Liver (tissue), 3 donors: ENCODE results near the gene SBF2.

Experiments
- EGR1 ChIP-seq, 2 donors: IDR thresholded peaks; 2 replicates each; pipeline ENCODE4 v1.6.1; 2016 to 2018; ENCODE audit warnings: antibody characterized with exemption in 2 of 2, low read depth in 2 of 2
- FOXA2 ChIP-seq: IDR thresholded peaks from 2 replicates; pipeline ENCODE4 v1.6.1; 2016; ENCODE audit warnings: antibody characterized with exemption
- HNF4G ChIP-seq: IDR thresholded peaks from 2 replicates; pipeline ENCODE4 v1.6.1; 2016; ENCODE audit warnings: antibody characterized with exemption
- RAD21 ChIP-seq, 2 donors: IDR thresholded peaks; 2 replicates each; pipeline ENCODE4 v1.6.1; 2016; ENCODE audit warnings: antibody characterized with exemption in 2 of 2, mild to moderate bottlenecking in 2 of 2
- SP1 ChIP-seq: IDR thresholded peaks from 2 replicates; pipeline ENCODE4 v1.6.1; 2018; ENCODE audit warnings: antibody characterized with exemption, mild to moderate bottlenecking
- YY1 ChIP-seq: IDR thresholded peaks from 2 replicates; pipeline ENCODE4 v1.6.1; 2016; ENCODE audit warnings: antibody characterized with exemption, mild to moderate bottlenecking
- TF ChIP-seq, protein P1 (sequence below): fragments of 150-350 bp; IDR thresholded peaks from 2 replicates; pipeline ENCODE4 v1.5.1; 2017; ENCODE audit warnings: improper control_type of control experiment, low read depth, low read length; ENCODE audit not compliant: missing input control
- TF ChIP-seq, protein P2 (sequence below): IDR thresholded peaks from 2 replicates; pipeline ENCODE4 v1.6.1; 2016; ENCODE audit warnings: antibody characterized with exemption
- TF ChIP-seq, protein P3 (sequence below): IDR thresholded peaks from 2 replicates; pipeline ENCODE4 v1.6.1; 2016; ENCODE audit warnings: antibody characterized with exemption, mild to moderate bottlenecking
- TF ChIP-seq, protein P4 (sequence below): IDR thresholded peaks from 2 replicates; pipeline ENCODE4 v1.6.1; 2016; ENCODE audit warnings: antibody characterized with exemption
- donor health status: healthy.
- donor health status: healthy.

DNA sequence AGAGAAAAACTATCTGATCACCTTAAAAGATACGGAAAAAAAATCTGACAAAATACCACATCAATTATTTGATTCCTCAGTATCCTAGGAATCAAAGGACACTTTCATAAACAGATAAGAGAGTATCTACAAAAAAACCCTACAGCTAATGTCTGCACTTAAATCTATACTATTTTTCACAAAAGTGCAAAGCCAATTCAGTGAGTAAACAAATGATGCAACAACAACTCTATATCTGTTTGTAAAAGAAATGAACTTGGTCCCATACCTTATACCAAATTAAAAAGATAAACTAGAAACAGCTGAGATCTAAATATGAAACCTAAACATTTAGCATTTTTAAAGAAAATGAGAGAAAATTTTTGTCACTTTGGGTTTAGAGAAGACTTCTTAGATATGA is 366.3 kb downstream of the SBF2 start:
- no peak for TF ChIP-seq YY1
- TF ChIP-seq, protein P1, sequence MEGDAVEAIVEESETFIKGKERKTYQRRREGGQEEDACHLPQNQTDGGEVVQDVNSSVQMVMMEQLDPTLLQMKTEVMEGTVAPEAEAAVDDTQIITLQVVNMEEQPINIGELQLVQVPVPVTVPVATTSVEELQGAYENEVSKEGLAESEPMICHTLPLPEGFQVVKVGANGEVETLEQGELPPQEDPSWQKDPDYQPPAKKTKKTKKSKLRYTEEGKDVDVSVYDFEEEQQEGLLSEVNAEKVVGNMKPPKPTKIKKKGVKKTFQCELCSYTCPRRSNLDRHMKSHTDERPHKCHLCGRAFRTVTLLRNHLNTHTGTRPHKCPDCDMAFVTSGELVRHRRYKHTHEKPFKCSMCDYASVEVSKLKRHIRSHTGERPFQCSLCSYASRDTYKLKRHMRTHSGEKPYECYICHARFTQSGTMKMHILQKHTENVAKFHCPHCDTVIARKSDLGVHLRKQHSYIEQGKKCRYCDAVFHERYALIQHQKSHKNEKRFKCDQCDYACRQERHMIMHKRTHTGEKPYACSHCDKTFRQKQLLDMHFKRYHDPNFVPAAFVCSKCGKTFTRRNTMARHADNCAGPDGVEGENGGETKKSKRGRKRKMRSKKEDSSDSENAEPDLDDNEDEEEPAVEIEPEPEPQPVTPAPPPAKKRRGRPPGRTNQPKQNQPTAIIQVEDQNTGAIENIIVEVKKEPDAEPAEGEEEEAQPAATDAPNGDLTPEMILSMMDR, result no peak
- TF ChIP-seq RAD21 (IDR thresholded peaks at IDR 0.05), result no peak
- no peak for TF ChIP-seq EGR1 (IDR thresholded peaks at IDR 0.05; ENCODE audit: low read depth in 2 of 2)
- no peak for TF ChIP-seq HNF4G
- TF ChIP-seq, protein P2, sequence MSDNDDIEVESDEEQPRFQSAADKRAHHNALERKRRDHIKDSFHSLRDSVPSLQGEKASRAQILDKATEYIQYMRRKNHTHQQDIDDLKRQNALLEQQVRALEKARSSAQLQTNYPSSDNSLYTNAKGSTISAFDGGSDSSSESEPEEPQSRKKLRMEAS, result no peak
- TF ChIP-seq FOXA2, result no peak
- TF ChIP-seq, protein P3, sequence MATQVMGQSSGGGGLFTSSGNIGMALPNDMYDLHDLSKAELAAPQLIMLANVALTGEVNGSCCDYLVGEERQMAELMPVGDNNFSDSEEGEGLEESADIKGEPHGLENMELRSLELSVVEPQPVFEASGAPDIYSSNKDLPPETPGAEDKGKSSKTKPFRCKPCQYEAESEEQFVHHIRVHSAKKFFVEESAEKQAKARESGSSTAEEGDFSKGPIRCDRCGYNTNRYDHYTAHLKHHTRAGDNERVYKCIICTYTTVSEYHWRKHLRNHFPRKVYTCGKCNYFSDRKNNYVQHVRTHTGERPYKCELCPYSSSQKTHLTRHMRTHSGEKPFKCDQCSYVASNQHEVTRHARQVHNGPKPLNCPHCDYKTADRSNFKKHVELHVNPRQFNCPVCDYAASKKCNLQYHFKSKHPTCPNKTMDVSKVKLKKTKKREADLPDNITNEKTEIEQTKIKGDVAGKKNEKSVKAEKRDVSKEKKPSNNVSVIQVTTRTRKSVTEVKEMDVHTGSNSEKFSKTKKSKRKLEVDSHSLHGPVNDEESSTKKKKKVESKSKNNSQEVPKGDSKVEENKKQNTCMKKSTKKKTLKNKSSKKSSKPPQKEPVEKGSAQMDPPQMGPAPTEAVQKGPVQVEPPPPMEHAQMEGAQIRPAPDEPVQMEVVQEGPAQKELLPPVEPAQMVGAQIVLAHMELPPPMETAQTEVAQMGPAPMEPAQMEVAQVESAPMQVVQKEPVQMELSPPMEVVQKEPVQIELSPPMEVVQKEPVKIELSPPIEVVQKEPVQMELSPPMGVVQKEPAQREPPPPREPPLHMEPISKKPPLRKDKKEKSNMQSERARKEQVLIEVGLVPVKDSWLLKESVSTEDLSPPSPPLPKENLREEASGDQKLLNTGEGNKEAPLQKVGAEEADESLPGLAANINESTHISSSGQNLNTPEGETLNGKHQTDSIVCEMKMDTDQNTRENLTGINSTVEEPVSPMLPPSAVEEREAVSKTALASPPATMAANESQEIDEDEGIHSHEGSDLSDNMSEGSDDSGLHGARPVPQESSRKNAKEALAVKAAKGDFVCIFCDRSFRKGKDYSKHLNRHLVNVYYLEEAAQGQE, result no peak
- TF ChIP-seq, protein P4, sequence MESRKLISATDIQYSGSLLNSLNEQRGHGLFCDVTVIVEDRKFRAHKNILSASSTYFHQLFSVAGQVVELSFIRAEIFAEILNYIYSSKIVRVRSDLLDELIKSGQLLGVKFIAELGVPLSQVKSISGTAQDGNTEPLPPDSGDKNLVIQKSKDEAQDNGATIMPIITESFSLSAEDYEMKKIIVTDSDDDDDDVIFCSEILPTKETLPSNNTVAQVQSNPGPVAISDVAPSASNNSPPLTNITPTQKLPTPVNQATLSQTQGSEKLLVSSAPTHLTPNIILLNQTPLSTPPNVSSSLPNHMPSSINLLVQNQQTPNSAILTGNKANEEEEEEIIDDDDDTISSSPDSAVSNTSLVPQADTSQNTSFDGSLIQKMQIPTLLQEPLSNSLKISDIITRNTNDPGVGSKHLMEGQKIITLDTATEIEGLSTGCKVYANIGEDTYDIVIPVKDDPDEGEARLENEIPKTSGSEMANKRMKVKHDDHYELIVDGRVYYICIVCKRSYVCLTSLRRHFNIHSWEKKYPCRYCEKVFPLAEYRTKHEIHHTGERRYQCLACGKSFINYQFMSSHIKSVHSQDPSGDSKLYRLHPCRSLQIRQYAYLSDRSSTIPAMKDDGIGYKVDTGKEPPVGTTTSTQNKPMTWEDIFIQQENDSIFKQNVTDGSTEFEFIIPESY, result no peak
- no peak for TF ChIP-seq SP1
